ENCODE measurements around the gene HEXD.

Gene HEXD

GRCh38 chr17:82415336-82415735, 2.8 kb upstream of the HEXD start:
- DNase-seq (ENCODE audit: low read depth), result no peak

GRCh38 chr17:82415786-82416185, 2.4 kb upstream of the HEXD start:
- no peak for DNase-seq (ENCODE audit: low read depth)

- DNase-seq (ENCODE audit: low read depth), result no peak
Measured at GRCh38 chr17:82416264-82416663, 1.9 kb upstream of the HEXD start.

GRCh38 chr17:82416771-82417170, 1.4 kb upstream of the HEXD start:
- DNase-seq (ENCODE audit: low read depth), result no peak

GRCh38 chr17:82419540-82419939, 1.4 kb downstream of the HEXD start:
- DNase-seq (ENCODE audit: low read depth), result no peak

- peak; percentile 29 for DNase-seq (ENCODE audit: low read depth)
Measured at GRCh38 chr17:82424001-82424862, 6.1 kb downstream of the HEXD start.

- DNase-seq (ENCODE audit: low read depth), result no peak
Measured at GRCh38 chr17:82424863-82425159, 6.7 kb downstream of the HEXD start.

- no peak for DNase-seq (ENCODE audit: low read depth)
Measured at GRCh38 chr17:82428546-82428945, 10.4 kb downstream of the HEXD start.

GRCh38 chr17:82429824-82430223, 11.7 kb downstream of the HEXD start:
- DNase-seq (ENCODE audit: low read depth), result no peak

- no peak for DNase-seq (ENCODE audit: low read depth)
Measured at GRCh38 chr17:82432017-82432416, 13.9 kb downstream of the HEXD start.

GRCh38 chr17:82433560-82434215, 15.5 kb downstream of the HEXD start:
- DNase-seq (ENCODE audit: low read depth), result no peak

GRCh38 chr17:82434216-82434565, 16.0 kb downstream of the HEXD start:
- DNase-seq (ENCODE audit: low read depth), result no peak

GRCh38 chr17:82435103-82435502, 17.0 kb downstream of the HEXD start:
- DNase-seq (ENCODE audit: low read depth), result no peak

GRCh38 chr17:82435601-82436583, 17.7 kb downstream of the HEXD start:
- no peak for DNase-seq (ENCODE audit: low read depth)

GRCh38 chr17:82436601-82437324, 18.6 kb downstream of the HEXD start:
- no peak for DNase-seq (ENCODE audit: low read depth)

GRCh38 chr17:82437325-82437668, 19.1 kb downstream of the HEXD start:
- DNase-seq (ENCODE audit: low read depth), result no peak

- no peak for DNase-seq (ENCODE audit: low read depth)
Measured at GRCh38 chr17:82438401-82439193, 20.4 kb downstream of the HEXD start.

GRCh38 chr17:82439194-82439828, 21.2 kb downstream of the HEXD start:
- no peak for DNase-seq (ENCODE audit: low read depth)

GRCh38 chr17:82439829-82440365, 21.8 kb downstream of the HEXD start:
- no peak for DNase-seq (ENCODE audit: low read depth)

- DNase-seq (ENCODE audit: low read depth), result no peak
Measured at GRCh38 chr17:82440469-82440981, 22.4 kb downstream of the HEXD start.
